ENCODE measurements around the gene RTN4RL2. TPM values are rescaled to one million over a fixed set of nuclear protein-coding genes. Genes with fewer than 3 reads are reported as not detected.

RTN4RL2 gene
- total RNA-seq, 4 donors from 2014 or later: 1.2 TPM; not detected in 3

- no peaks in the 10 kb centered on the region for H3K9me3 ChIP-seq
- peaks cover 0 to 14% (median 3%) of the 10 kb centered on the region in 4 donors for H3K4me1 ChIP-seq
- peak within 1 kb of the TSS; percentile 70 to 93 (median 82) for H3K4me3 ChIP-seq
- peak in 2 of 3 donors; percentile 33 to 67 for DNase-seq
- no peaks in the 10 kb centered on the region for H3K36me3 ChIP-seq
- H3K27me3 ChIP-seq: no peaks in the 10 kb centered on the region
- H3K27ac ChIP-seq: peak within 1 kb of the TSS; percentile 18 to 68 (median 48)
- TF ChIP-seq, protein P1, sequence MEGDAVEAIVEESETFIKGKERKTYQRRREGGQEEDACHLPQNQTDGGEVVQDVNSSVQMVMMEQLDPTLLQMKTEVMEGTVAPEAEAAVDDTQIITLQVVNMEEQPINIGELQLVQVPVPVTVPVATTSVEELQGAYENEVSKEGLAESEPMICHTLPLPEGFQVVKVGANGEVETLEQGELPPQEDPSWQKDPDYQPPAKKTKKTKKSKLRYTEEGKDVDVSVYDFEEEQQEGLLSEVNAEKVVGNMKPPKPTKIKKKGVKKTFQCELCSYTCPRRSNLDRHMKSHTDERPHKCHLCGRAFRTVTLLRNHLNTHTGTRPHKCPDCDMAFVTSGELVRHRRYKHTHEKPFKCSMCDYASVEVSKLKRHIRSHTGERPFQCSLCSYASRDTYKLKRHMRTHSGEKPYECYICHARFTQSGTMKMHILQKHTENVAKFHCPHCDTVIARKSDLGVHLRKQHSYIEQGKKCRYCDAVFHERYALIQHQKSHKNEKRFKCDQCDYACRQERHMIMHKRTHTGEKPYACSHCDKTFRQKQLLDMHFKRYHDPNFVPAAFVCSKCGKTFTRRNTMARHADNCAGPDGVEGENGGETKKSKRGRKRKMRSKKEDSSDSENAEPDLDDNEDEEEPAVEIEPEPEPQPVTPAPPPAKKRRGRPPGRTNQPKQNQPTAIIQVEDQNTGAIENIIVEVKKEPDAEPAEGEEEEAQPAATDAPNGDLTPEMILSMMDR (IDR thresholded peaks at IDR 0.05): no peak
- TF ChIP-seq POLR2A (IDR thresholded peaks at IDR 0.05): no peak
Measured at GRCh38 chr11:57515332-57516060, 55.2 kb downstream of the RTN4RL2 start, which contains the start of gene SLC43A1. Gene SLC43A1, minus strand, starts transcription at chr11:57515702. Its CDS starts 1,591 bp downstream, at chr11:57514111.

- H3K9me3 ChIP-seq: no peaks in the 10 kb centered on the region
- peak overlapping the region in 2 of 4 donors; percentile 18 to 68 for H3K27ac ChIP-seq
- H3K4me3 ChIP-seq: peak overlapping the region; percentile 70 to 93 (median 82)
- DNase-seq: no peak
- TF ChIP-seq, protein P1 (IDR thresholded peaks at IDR 0.05): no peak
- no peak for TF ChIP-seq POLR2A (IDR thresholded peaks at IDR 0.05)
- H3K27me3 ChIP-seq: no peaks in the 10 kb centered on the region
- H3K4me1 ChIP-seq: peaks cover 0 to 14% (median 3%) of the 10 kb centered on the region in 4 donors
- H3K36me3 ChIP-seq: no peaks in the 10 kb centered on the region
Measured at GRCh38 chr11:57516061-57516443, 55.7 kb downstream of the RTN4RL2 start.

DNA sequence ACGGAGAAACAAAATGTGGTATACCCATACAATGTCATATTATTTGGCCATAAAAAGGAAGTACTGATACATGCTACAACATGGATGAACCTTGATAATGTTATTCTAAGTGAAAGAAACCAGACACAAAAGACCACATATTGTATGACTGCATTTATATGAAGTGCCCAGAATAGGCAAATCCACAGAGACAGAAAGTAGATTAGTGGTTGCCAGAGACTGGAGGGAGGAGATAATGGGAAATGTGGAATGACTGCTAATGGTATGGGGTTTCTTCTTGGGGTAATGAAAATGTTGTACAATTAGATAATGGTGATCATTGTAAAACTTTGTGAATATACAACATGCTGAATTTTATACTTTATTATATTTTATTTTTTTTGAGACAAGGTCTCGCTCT lies 60.8 kb downstream of the RTN4RL2 start:
- Histone ChIP-seq H3K4me1 (no peaks in the 10 kb centered on the region), H3K27me3 (no peaks in the 10 kb centered on the region), H3K9me3 (no peaks in the 10 kb centered on the region), H3K27ac (no peak overlapping the region), H3K36me3 (no peaks in the 10 kb centered on the region), H3K4me3 (no peak overlapping the region)
- TF ChIP-seq, protein P1 (IDR thresholded peaks at IDR 0.05): no peak
- TF ChIP-seq POLR2A (IDR thresholded peaks at IDR 0.05): no peak
- DNase-seq: no peak

- no peaks in the 10 kb centered on the region for H3K9me3 ChIP-seq
- no peaks in the 10 kb centered on the region for H3K27me3 ChIP-seq
- H3K4me3 ChIP-seq: no peak overlapping the region
- peaks cover 0 to under 1% (median 0%) of the 10 kb centered on the region in 3 donors for H3K36me3 ChIP-seq
- H3K4me1 ChIP-seq: no peaks in the 10 kb centered on the region
- peak in 1 of 3 donors; percentile 7 for DNase-seq
- H3K27ac ChIP-seq: no peak overlapping the region
- TF ChIP-seq POLR2A (IDR thresholded peaks at IDR 0.05): no peak
- TF ChIP-seq, protein P1 (IDR thresholded peaks at IDR 0.05): no peak
Measured at GRCh38 chr11:57523419-57523818, 63.1 kb downstream of the RTN4RL2 start.

Small RNAs within 50 kb of the gene (small RNA-seq; reads per million reads assigned to genes)
- 0 reads per million in 2 donors for gene RNA5SP341

Other genes starting within 250 kb of the RTN4RL2 start
- 1 to 10 TPM in 1 of 4 donors, under 1 TPM in 3; 0.18 to 1.1 (median 0.65) TPM for gene APLNR, start 223.3 kb upstream of the RTN4RL2 start, total RNA-seq
- gene TNKS1BP1, start 135.6 kb upstream of the RTN4RL2 start, total RNA-seq: 100 to 1,000 TPM in 3 of 4 donors, 10 to 100 TPM in 1; 91.8 to 156 (median 139) TPM
- 100 to 1,000 TPM in 1 of 4 donors, 10 to 100 TPM in 3; 39.9 to 106 (median 50.6) TPM for gene SSRP1, start 124.6 kb upstream of the RTN4RL2 start, total RNA-seq
- gene P2RX3, start 122.2 kb upstream of the RTN4RL2 start, total RNA-seq: under 1 TPM in 1 of 4 donors, not detected in 3; 0.80 TPM
- not detected for gene PRG3, start 79.4 kb upstream of the RTN4RL2 start, total RNA-seq
- gene PRG2, start 69.9 kb upstream of the RTN4RL2 start, total RNA-seq: not detected
- 10 to 100 TPM in 3 of 4 donors, 1 to 10 TPM in 1; 5.1 to 38.8 (median 17.6) TPM for gene SLC43A3, start 33.4 kb upstream of the RTN4RL2 start, total RNA-seq
- 10 to 100 TPM in 3 of 4 donors, 1 to 10 TPM in 1; 4.6 to 19.0 (median 11.2) TPM for gene SLC43A1, start 55.2 kb downstream of the RTN4RL2 start, total RNA-seq
- 10 to 100 TPM; 16.8 to 39.6 (median 19.6) TPM for gene TIMM10, start 70.2 kb downstream of the RTN4RL2 start, total RNA-seq
- not detected for gene SMTNL1, start 77.1 kb downstream of the RTN4RL2 start, total RNA-seq
- 10 to 100 TPM; 15.6 to 66.0 (median 25.1) TPM for gene UBE2L6, start 107.1 kb downstream of the RTN4RL2 start, total RNA-seq
- gene SERPING1, start 137.2 kb downstream of the RTN4RL2 start, total RNA-seq: 100 to 1,000 TPM in 2 of 4 donors, 10 to 100 TPM in 2; 29.9 to 158 (median 93.1) TPM
- 1 to 10 TPM in 1 of 4 donors, under 1 TPM in 3; 0.35 to 2.5 (median 0.71) TPM for gene YPEL4, start 189.4 kb downstream of the RTN4RL2 start, total RNA-seq
- 10 to 100 TPM in 3 of 4 donors, 1 to 10 TPM in 1; 9.1 to 16.1 (median 12.8) TPM for gene CLP1, start 197.2 kb downstream of the RTN4RL2 start, total RNA-seq
- 10 to 100 TPM; 27.2 to 69.7 (median 60.1) TPM for gene ZDHHC5, start 207.6 kb downstream of the RTN4RL2 start, total RNA-seq